HG02938 (cell line): Measurements from ENCODE around the gene MAPRE2.

Source experiments
- ATAC-seq: cut with Tn5 transposase; IDR thresholded peaks from one replicate; pipeline ENCODE4 v1.9.1; 2021; ENCODE audit warnings: mild to moderate bottlenecking, moderate library complexity; ENCODE audit not compliant: unreplicated experiment

The MAPRE2 gene

DNA sequence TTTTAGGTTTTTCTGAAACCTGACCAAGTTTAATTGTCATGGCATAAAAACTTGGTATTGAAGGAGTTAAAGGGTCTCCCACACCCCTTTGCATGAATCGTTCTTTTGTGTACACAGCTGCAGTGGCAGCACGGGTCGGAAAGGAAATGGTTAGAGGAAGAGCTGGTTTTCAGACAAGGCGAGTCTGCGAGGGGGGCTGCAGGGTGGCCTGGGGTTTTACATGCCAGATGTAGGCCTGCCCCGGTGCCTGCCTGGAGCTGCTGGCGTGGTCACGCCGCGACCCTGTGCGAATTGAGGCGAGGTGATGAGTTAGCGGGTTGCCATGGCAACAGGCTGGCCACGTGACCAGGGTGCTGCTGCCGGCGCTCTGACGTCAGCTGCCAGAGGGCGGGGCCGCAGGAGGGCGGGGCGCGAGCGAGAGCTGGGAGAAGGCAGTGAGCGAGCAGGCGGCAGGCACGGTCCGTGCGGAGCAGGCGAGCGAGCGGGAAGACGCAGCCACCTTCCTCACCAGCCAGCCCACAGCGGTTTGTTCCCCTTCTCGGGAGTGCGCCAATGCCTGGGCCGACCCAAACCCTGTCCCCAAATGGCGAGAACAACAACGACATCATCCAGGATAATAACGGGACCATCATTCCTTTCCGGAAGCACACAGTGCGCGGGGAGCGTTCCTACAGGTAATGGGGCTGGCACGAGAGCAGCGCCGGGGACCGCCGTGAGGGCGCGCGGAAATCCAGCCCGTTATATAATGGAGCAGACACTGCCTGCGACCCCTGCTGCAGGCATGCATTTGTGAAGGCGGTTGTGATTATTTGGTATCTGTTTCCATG lies at the start of gene MAPRE2:
Gene MAPRE2 (plus strand): TSS at position 426 of the 827 bp plus-strand sequence. CDS start 127 bp downstream, at position 553.
- peak; percentile 66 for ATAC-seq

DNA sequence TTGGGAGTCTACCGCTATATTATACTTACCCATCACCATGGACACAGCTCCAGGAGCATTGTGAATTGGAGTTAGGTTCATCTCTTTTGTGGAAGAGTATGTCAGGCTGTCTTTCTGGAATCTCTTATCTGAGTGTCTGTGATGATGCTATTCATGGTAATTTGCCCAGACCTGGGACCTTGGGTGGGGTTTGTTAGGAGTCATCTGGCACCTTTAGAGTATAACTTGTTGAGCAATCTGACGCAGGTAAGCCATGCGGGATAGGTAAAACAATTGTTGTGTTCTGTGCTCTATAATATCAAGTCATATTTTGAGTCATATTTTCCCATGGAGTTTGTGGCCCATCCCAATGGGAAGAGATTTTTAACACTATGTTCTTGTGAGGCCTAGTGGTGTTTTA lies 49.7 kb upstream of the MAPRE2 start:
- ATAC-seq, result no peak

DNA sequence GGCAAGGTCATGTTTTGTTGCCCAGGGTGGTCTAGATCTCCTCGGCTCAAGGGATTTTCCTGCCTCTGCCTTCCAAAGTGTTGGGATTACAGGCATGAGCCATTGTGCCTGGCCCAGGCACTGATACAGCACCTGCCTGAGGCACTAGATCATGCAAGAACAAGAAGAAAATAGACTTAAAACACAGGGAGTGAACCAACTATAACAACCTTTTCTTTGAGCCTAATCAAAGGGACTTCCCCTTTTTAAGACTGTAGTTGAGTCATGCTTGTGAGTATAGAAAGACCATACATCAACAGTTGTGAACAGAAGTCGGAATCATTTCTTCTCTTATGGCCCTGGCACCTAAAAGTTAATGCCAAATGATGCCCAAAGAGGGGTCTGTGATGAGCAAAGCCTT lies 47.9 kb upstream of the MAPRE2 start:
- ATAC-seq, result no peak

DNA sequence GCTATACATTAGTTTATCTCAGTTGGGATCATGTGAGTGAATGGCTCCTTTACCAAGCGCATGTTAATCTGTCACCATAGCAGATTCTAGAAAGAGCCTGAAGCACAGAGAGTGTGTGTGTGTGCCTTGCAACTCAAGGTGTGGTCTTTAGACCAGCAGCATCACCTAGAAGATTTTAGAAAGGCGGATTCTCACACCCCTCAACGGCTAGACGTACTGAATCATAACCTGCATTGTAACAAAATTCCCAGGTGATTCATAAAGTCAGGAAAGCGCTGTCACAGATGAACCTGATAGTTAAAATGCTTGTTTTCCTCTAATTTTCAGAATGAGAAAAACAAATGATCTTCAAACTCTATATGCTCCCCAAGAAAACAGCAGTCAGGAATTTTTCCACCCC lies 45.5 kb upstream of the MAPRE2 start:
- ATAC-seq, result no peak

- ATAC-seq, result no peak
Observed at GRCh38 chr18:34998661-34999060, 42.6 kb upstream of the MAPRE2 start.

- ATAC-seq, result no peak
Observed at GRCh38 chr18:34999756-35000289, 41.4 kb upstream of the MAPRE2 start.

DNA sequence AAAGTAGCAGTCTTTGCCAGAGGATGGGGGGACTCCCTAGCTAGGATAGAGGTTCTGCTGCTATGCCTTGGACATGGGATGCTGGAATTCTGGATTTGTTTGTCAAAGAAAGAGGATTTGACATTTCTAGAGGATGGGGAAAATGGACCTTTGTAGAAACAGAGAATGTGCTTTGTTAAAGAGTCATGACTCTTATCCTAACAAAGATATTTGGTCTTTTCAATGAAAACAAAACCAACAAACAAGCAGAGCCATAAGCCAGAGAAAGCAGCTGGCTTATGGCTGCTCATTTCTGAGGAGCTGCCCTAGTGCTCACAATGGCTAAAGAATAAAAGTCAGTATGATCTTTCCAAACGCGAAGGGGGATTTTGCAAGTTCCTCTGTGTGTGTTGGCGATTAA lies 40.8 kb upstream of the MAPRE2 start:
- no peak for ATAC-seq

- ATAC-seq, result no peak
Observed at GRCh38 chr18:35002120-35002519, 39.1 kb upstream of the MAPRE2 start.

DNA sequence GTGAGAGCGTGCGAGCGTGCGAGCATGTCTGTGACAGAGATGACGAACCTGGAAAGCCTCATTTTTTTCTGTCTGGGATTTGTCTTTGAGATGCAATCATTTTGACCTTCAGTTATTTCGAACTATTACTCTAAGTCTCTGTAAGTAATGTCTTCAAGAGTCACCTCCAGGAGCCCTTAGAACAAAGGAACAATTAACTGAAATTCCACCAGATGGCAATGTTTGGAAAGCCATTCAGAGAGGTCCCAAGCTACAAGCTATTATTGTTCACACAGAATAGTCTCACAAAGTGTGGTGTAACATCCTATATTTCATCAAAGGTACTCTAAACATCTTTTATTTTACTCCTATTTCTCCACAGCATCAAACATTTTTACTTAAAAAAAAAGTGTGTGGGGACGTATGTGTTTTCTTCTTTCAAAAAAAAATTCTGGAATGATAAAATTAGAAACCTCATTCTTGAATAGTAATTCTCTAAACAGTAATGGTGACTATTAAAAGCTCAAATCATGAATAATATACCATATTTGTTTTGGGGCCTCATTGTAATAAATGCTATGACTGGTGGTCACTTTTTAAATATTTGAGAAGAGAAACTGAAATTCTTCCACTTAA lies 35.1 kb upstream of the MAPRE2 start:
- peak; percentile 65 for ATAC-seq

- no peak for ATAC-seq
Observed at GRCh38 chr18:35010156-35010555, 31.1 kb upstream of the MAPRE2 start.

GRCh38 chr18:35010993-35011392 lies 30.2 kb upstream of the MAPRE2 start:
- no peak for ATAC-seq

- ATAC-seq, result no peak
Observed at GRCh38 chr18:35019933-35020332, 21.3 kb upstream of the MAPRE2 start.

GRCh38 chr18:35022426-35023001 lies 18.7 kb upstream of the MAPRE2 start:
- no peak for ATAC-seq

DNA sequence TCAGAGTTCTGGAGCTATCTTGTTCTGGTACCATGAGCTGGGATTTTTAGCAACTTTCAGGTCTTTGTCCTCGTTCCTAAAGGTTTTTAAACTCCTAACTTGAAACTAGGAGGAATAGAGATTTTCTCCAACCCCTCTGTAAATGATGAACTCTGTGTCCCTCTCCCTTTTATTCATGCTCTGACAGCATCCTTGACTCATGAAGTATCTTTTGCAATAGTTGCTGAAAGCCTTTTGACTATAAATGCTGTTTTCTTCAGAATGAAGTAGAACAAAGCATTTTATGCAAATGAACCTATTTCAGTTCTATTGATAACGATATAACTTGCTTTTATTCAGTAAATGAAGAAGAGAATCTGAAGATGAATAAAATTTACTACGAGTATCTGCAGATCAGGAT lies 17.0 kb upstream of the MAPRE2 start:
- no peak for ATAC-seq

DNA sequence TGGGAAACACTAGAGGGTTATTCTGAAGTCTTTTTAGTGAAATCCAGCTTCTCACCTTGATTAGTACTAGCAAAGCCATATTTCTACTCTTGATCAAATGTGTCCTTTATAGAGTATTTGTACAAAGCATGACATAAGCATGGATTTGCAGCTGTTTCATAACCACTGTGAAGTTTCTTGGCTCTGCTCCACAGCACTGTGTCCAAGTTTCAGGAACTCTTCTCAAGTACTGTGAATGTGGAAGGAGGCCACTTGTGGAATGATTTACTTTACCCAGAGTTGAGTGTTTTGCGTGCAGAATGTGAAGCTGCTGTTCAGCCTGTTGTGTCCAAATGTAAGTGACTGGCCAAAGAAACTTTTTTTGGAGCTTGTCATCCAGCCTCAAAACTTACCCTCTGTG lies 16.2 kb upstream of the MAPRE2 start:
- no peak for ATAC-seq

GRCh38 chr18:35026407-35027061 lies 14.7 kb upstream of the MAPRE2 start:
- peak; percentile 41 for ATAC-seq

- no peak for ATAC-seq
Observed at GRCh38 chr18:35027206-35027605, 14.0 kb upstream of the MAPRE2 start.

DNA sequence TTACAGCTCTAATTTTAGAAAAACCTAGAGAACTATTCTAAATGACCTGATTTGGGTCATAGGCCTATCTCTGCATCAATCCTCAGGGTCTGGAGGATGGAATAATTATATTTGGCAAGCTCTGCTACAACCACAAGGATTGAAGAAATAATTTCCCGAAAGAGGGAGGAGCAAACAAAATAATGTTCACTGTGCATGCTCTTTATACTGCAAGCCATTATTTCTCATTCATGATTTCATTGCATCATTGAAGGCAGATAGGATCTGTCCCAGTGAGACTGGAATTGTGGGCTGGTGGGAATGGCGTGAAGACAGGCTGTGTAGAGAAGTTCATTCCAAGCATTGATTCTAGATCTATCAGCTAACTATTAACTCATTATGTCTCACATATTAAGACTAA lies 12.7 kb upstream of the MAPRE2 start:
- no peak for ATAC-seq

DNA sequence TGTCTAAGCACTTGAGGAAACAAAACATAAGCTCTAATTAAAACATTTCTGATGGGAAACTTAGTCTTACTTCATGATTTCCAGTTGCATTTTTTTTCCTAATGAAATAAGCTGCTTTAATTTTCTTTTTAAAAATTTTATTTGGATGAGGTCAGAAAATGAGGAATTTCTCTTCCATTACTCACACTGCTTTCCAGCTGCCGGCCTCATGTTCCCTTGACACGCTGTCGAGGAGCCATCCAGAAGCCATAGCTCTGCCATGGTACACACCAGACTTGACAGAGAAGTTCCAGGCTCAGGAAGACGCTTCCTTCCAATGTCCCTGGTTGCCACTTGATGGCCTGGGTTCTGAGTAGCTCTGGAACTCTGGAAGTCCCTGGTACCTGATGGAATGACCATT lies 12.1 kb upstream of the MAPRE2 start:
- no peak for ATAC-seq

DNA sequence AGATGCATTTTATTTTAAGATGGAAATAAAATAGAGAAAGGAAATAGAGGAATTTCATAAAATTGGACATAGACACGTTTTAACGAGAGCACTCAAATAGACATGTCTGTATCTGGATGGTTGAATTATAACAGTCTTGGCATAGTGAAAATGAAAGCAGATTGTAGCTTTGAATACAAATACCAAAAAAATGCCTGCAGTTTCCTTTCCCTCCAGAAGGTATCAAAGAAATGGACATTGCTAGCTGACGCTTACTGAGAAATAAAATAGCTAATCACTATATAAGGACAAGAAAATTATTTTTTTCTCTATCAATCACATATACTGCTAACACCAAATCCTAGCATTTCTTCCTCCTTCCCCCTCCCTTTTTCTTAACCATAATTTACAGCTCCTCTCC lies 11.4 kb upstream of the MAPRE2 start:
- peak; percentile 88 for ATAC-seq

DNA sequence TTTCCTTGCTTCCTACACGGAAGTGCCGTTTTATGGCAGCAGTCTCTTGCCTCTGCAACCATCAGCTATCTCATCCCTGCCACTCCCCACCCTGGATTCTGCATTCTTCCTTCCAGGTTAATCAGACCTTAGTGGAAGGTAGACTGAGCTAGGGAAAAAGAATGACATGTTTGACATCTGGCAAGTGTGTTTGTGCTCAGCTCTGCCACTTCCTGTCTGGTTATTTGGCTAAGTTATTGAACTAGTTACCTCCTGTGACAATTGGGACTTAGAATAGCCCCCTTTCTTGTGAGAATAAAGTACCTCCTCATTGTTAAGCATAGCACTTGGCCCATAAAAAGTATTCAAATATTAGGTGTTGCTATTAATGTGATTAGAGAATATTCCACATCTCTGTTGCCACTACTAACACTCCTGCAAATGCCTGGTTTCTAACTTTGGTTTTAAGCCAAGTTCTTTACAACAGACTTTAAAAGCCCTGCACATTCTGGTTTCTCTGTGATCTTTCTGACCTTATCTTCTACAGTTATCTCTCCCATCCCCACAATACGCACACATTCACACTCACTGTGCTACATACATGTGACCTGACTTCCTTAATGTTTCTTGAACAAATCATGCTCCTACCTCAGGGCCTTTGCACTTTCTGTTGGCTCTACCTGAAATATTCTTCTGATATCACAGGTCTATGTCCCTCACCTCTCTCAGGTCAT lies 10.8 kb upstream of the MAPRE2 start:
- ATAC-seq, result no peak
